ENCODE results near the gene TMC7.
"Not testable (repeated sequence)": the region's sequence is repeated elsewhere in the genome, so short reads cannot be mapped to it uniquely, and the experiment has no call there.

Gene TMC7

DNA sequence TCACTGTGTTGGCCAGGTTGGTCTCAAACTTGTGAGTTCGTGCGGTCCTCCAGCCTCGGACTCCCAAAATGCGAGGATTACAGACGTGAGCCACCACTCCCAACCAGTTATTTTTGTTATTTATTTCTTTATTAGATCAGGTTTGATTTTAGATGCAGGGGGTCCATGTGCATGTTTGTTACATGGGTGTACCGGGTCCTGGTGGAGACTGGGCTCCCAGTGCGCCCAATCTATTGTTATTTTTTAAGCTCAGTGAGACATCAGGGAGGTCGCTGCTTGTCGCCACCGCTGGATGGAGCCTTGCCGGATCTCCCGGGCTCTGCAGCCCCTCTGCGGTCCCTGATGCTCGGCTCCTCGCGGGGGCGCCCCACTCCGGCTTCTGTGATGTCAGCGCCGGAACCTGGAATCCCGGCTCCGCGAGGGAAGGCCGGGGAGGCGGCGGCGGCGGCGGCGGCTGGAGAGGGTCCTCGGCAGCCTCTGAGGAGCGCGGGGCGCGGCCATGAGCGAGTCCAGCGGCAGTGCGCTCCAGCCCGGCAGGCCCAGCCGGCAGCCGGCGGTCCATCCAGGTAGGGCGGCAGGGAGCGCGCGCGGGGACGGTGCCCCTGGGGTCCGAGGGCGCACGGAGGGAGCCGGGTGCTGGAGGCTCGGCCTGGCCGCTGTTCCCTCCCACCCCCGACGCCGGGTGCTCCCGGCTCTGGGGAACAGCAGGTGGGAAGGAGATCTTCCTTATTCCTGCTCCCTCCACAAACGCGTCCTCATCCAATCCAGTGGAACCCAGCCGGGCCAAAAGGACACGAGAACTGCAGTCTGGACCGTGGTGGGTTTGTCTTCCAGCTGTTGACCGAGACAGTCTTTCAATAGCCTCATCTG is at the start of gene TMC7:
Gene TMC7, plus strand, starts transcription at position 370 of the 870 bp plus-strand sequence. Its CDS starts 130 bp downstream, at position 500.
- FAIRE-seq: no peak

DNA sequence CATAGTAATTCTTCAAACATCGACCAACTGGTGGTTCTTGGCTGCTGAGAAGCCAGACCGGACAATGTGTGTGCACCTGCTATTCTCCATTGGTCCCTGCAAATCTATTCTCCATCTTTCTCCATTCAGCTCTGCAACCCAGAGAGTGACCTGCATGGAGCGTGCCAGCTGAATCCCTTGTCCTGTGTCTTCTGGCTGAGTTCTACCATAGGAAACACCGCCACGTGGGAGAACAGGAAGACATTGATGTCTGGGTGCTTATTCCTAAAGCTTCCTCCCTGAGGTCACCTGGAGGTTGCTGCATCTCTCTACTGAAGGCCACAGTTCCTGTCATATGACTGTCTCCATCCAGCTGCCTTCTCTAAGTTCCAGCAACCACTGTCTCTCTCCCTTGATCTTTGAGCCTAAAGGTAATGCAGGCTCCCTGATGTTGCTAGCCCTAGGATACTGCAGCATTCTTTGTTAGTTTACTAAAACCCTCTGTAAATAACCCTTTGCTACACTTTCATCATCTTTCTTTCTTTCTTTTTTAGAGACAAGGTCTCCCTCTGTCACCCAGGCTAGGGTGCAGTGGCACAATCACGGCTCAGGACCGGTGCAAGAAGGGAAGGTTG is 46.9 kb upstream of the TMC7 start:
- no peak for FAIRE-seq

GRCh38 chr16:18937390-18937789 is 46.3 kb upstream of the TMC7 start:
- no peak for FAIRE-seq

DNA sequence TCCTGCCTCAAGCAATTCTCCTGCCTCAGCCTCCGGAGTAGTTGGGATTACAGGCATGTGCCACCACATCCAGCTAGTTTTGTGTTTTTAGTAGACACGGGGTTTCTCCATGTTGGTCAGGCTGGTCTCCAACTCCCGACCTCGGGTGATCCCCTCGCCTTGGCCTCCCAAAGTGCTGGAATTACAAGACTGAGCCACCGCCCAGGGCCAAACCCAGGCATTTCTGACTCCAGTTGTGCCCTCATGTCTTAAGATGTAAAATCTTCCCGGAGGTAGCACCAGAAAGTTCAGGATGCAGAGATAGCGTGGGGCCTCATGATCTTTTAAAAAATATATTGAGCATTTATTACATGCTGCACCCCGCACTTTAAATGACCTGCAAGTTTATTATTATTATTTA is 44.7 kb upstream of the TMC7 start:
- FAIRE-seq: no peak

GRCh38 chr16:18941471-18941870 is 42.3 kb upstream of the TMC7 start:
- FAIRE-seq: no peak

- FAIRE-seq: no peak
Measured at GRCh38 chr16:18942061-18942460, 41.7 kb upstream of the TMC7 start.

GRCh38 chr16:18943414-18943813 is 40.3 kb upstream of the TMC7 start:
- FAIRE-seq: no peak

- FAIRE-seq: no peak
Measured at GRCh38 chr16:18945233-18945632, 38.5 kb upstream of the TMC7 start.

DNA sequence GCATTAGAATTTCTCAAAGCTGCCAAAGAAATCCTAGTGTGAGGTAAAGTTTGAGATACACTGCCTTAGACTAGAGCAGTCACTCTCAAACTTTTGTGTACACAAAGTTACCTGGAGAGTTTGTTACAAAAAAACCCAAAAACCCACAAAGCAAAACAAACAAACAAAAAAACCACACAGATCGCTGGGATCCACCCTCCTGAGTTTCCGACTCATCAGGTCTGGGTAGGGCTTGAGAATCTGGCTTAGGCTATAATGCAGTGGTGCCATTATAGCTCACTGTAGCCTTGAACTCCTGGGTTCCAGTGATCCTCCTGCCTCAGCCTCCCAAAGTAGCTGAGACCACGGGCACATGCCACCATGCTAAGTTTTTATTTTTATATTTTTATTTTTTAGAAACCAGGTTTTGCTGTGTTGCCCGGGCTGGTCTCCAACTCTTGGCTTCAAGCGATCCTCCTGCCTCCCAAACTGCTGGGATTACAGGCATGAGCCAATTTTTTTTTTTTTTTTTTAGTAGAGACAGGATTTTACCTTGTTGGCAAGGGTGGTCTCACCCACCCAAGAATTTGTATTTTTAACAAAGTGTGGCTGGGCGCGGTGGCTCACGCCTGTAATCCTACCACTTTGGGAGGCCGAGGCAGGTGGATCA is 35.2 kb upstream of the TMC7 start:
- no peak for FAIRE-seq

DNA sequence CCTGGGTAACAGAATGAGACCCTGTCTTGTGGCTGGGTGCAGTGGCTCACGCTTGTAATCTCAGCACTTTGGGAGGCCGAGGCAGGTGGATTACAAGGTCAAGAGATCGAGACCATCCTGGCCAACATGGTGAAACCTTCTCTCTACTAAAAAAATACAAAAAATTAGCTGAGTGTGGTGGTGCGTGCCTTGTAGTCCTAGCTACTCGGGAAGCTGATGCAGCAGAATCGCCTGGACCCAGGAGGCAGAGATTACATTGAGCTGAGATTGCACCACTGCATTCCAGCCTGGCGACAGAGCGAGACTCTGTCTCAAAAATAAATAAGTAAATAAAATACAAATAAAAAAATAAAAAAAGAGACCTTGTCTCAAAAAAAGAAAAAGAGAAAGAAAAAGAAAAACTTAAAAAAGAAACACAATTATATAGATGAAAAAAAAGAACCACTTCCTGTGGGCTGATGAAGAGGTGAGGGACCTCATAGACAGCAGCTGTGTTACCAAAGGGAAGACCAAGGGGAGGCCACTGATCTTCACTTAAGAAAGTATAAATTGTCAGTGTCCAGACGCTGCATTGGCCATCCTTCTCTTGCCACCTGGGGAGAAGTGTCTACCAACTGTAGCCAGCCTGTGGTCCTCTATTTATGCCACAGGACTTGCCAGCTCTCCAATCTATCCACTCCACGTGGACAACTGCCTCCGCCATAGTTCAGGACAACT is 33.1 kb upstream of the TMC7 start:
- no peak for FAIRE-seq

- FAIRE-seq: no peak
Measured at GRCh38 chr16:18953547-18953946, 30.2 kb upstream of the TMC7 start.

DNA sequence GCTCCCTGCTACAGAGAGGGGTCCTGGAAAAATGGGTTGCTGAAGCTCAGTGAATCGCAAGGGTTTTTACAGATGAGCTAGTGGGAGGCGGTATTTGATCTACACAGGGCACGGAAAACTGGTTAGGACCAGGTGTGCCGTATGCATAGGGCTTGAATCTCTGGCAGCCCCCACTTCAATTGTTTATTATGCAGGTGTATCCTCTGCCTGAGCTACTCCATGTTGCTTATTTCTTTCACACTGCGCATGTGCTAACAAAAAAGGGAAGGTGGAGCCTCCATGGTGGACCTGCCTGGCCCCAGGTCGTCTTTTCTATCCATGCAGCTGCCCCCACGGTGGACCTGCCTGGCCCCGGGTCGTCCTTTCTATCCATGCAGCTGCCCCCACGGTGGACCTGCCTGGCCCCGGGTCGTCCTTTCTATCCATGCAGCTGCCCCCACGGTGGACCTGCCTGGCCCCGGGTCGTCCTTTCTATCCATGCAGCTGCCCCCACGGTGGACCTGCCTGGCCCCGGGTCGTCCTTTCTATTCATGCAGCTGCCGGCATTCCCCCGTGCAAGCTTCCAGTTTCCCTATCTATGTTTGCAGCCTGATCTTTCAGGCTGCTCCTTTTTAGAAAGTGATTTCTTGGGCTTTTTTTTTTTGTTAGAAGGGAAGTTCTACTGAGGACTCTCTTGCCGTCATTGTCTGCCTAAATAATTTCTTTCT is 27.7 kb upstream of the TMC7 start:
- FAIRE-seq: not testable (repeated sequence)

- not testable (repeated sequence) for FAIRE-seq
Measured at GRCh38 chr16:18956658-18957241, 27.0 kb upstream of the TMC7 start.

- no peak for FAIRE-seq
Measured at GRCh38 chr16:18958621-18959029, 25.1 kb upstream of the TMC7 start.

DNA sequence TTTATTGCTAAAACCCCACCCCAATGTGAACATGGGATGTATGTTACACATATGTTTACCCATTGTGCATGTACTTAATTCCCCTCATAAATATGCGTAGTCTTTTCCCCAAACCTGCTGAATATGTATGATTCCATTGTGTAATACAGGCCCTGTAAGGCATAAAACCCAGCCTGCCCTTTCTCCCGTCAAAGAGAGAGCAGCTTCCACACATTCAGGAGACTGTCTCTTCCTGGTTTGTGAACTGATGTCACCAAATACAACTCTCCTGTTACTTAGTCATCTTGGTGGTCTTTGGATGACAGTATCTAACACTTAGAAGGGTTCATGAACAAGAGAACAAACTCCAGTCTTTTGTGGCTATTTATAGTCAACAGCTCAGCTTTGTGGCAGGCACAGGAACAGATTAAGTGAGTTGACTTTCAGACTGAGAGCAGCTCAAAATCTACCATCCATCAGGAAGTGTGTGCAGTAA is 24.7 kb upstream of the TMC7 start:
- FAIRE-seq: no peak

DNA sequence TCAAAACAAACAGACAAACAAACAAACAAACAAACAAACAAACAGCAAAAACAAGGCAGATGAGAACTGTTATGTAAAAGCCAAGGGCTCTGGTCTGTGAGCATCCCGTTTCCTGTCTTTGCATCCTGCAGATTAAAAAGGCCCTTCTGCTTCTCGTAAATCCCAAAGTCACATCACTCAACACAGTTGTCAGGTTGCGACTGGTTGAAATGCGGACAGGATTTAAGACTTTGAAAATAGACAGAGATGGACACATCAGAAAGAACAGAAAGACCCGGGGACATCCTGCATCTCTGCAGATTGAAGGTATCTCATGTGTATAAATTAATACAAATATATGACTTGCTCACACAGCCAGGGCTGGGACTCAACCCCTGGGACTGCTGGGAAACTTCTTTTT is 18.2 kb upstream of the TMC7 start:
- FAIRE-seq: no peak

GRCh38 chr16:18966791-18967190 is 16.9 kb upstream of the TMC7 start:
- FAIRE-seq: no peak

GRCh38 chr16:18969050-18969854 is 14.5 kb upstream of the TMC7 start:
- peak; percentile 78 for FAIRE-seq

- no peak for FAIRE-seq
Measured at GRCh38 chr16:18969855-18970240, 13.9 kb upstream of the TMC7 start.

DNA sequence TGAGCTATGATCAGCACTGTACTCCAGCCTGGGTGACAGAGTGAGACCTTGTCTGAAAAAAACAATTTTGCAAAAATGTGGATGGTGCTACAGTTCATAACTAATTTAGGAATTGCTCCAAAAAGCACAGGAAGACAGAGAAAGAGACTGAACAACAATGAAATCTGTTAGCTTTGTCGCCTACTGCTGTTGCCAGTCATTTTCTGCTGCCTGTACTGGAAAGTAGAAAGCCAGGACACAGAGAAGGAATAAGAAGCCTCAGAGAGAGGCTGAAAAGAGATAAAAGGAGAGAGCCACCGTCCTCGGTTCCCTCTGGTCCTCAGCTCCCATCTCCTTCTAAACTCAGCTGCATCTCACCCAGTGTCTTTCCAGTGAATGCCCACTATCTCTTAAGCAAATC is 8.6 kb upstream of the TMC7 start:
- no peak for FAIRE-seq

DNA sequence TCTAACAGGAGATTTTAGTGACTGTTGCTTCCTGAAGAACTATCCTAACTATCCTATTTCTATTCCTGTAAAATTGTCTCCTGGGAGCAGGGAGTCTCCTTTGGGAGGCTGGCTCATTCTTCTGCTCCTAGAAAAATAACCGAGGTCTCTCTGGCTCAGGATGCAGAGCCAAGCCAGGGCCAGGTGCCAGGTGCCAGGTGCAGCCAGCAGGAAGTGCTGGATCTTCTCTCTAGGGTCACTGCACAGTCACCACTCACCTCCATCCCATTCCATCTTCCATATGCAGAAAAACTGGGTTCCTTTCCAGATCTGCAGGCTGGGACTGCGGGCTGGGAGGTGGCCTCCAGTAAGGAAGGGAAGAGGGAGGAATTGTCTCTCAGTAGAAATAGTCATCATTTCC is 3.8 kb upstream of the TMC7 start:
- no peak for FAIRE-seq

All from A204.1 (cell line).